ENCODE measurements around the gene GPI.

DNA sequence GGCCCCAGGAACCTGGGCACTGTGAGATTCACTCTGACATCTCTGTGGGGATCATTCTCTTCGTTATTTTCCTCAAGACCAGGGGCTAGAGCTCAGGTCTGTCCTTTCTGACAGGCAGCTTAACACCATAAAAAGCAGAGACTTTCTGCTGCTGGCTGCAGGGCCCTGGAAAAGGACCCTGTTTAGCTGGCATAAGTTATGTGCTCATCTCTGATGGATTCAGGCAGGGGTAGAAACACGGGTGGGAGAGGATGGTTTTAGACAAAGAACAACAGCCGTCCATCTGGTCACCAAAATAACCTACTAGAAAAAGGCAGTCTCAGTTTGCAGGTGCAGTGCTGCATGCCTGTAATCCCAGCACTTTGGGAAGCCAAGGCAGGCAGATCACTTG, 2.3 kb upstream of the GPI start:
- TF ChIP-seq MYNN (IDR thresholded peaks at IDR 0.05) (no peak), MYNN (CRISPR knock-in tag; IDR thresholded peaks at IDR 0.05) (no peak), SMAD4 (CRISPR knock-in tag; conservative IDR thresholded peaks at IDR 0.05) (no peak), FOS (IDR thresholded peaks at IDR 0.05; ENCODE audit: extremely low read depth, insufficient read length) (no peak), BHLHE40 (IDR thresholded peaks at IDR 0.05; ENCODE audit: low read length) (no peak), NKRF (IDR thresholded peaks at IDR 0.05; ENCODE audit: borderline replicate concordance) (no peak), CHD4 (IDR thresholded peaks at IDR 0.05; ENCODE audit: insufficient read depth, insufficient replicate concordance, low read depth, low read length, poor library complexity, severe bottlenecking) (no peak), EGR1 (conservative IDR thresholded peaks at IDR 0.05) (no peak), SOX6 (IDR thresholded peaks at IDR 0.05) (no peak), ATF1 (CRISPR knock-in tag; IDR thresholded peaks at IDR 0.05) (no peak), ATF1 (tag; IDR thresholded peaks at IDR 0.05) (no peak), SIN3A (IDR thresholded peaks at IDR 0.05; ENCODE audit: borderline replicate concordance in 2 of 2, control insufficient read depth in 1 of 2, low read depth in 2 of 2, low read length in 2 of 2) (no peak), MTA2 (IDR thresholded peaks at IDR 0.05; ENCODE audit: low read depth) (no peak), SP2 (IDR thresholded peaks at IDR 0.05; ENCODE audit: extremely low read depth, low read depth, low read length, poor library complexity, severe bottlenecking) (no peak), TARDBP (IDR thresholded peaks at IDR 0.05) (no peak)
- TF ChIP-seq, protein P1, sequence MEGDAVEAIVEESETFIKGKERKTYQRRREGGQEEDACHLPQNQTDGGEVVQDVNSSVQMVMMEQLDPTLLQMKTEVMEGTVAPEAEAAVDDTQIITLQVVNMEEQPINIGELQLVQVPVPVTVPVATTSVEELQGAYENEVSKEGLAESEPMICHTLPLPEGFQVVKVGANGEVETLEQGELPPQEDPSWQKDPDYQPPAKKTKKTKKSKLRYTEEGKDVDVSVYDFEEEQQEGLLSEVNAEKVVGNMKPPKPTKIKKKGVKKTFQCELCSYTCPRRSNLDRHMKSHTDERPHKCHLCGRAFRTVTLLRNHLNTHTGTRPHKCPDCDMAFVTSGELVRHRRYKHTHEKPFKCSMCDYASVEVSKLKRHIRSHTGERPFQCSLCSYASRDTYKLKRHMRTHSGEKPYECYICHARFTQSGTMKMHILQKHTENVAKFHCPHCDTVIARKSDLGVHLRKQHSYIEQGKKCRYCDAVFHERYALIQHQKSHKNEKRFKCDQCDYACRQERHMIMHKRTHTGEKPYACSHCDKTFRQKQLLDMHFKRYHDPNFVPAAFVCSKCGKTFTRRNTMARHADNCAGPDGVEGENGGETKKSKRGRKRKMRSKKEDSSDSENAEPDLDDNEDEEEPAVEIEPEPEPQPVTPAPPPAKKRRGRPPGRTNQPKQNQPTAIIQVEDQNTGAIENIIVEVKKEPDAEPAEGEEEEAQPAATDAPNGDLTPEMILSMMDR (IDR thresholded peaks at IDR 0.05 in 2 of 3, conservative IDR thresholded peaks at IDR 0.05 in 1 of 3; ENCODE audit: insufficient read depth in 2 of 3, low read depth in 1 of 3, low read length in 3 of 3) = no peak

Measured in K562 (cell line).